Measurements from ENCODE around the gene BCL11A. TPM values are rescaled to one million over a fixed set of nuclear protein-coding genes. Genes with fewer than 3 reads are reported as not detected.

Gene BCL11A
- total and polyA plus RNA-seq, 2 experiments from 2014 or later = 57.5 to 77.6 TPM

DNA sequence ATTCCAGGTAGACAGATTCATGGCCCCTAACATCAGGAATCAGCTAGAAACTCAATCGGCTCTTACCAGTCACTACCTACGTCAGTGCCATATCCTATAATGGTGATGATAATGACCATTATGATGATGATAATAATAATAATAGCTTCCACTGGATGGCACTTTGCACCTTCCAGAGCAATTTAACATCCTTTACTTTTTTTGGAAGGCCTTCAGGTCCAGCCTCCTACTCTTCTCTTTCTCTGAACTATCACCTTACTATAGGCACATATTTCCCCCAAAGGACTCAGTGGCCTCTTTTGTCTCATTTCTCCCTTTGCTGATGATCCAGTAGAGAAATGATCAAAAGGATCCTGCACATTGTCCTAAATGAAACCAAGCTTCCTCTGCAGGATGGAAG, 56.0 kb downstream of the BCL11A start:
- Histone ChIP-seq H3K79me2 (replicated peaks; ENCODE audit: insufficient read depth) (peaks cover 95% of the 10 kb centered on the region), H2AFZ (no peak overlapping the region), H3K4me1 (ENCODE audit: insufficient read depth) (peaks cover 37% of the 10 kb centered on the region), H3K9me2 (ENCODE audit: insufficient read depth) (no peaks in the 10 kb centered on the region), H3F3A (replicated peaks; ENCODE audit: low read depth) (no peaks in the 10 kb centered on the region), H3K4me3 (no peak overlapping the region), H3K27me3 (ENCODE audit: insufficient read depth) (no peaks in the 10 kb centered on the region), H3K36me3 (ENCODE audit: insufficient read depth) (no peaks in the 10 kb centered on the region), H3K27ac (ENCODE audit: low read depth) (no peak overlapping the region), H4K20me1 (replicated peaks; ENCODE audit: insufficient read depth) (peaks cover 38% of the 10 kb centered on the region), H3K4me2 (peak overlapping the region; percentile 5; the same call in 1 of the 2 replicates)
- Mint-ChIP-seq H3K4me1 (peaks cover 66% of the 10 kb centered on the region), H3K27ac (0 out of 2 replicates have a peak overlapping the region, but pooled peaks have one; percentile 23), H3K9me3 (no peaks in the 10 kb centered on the region), H3K27me3 (ENCODE audit: insufficient read depth, low read depth, poor library complexity) (peaks cover 14% of the 10 kb centered on the region), H3K36me3 (ENCODE audit: low read depth) (peaks cover 22% of the 10 kb centered on the region), H3K4me3 (no peak overlapping the region)
- no peak for DNase-seq (ENCODE audit: low spot score)
- no peak for ATAC-seq
- TF ChIP-seq POLR2AphosphoS5 (IDR thresholded peaks at IDR 0.05; ENCODE audit: low read depth) (no peak), CTCF (conservative IDR thresholded peaks at IDR 0.05; ENCODE audit: low read depth in 2 of 2) (no peak; a peak in 1 of 4 replicates), CREB1 (CRISPR knock-in tag; IDR thresholded peaks at IDR 0.05; ENCODE audit: low read depth) (no peak), REST (IDR thresholded peaks at IDR 0.05; ENCODE audit: unreplicated experiment) (no peak), EZH2 (IDR thresholded peaks at IDR 0.05; ENCODE audit: low read depth, unreplicated experiment) (no peak), NANOG (IDR thresholded peaks at IDR 0.05; ENCODE audit: borderline replicate concordance) (no peak)

- H3K9me3 Mint-ChIP-seq = no peaks in the 10 kb centered on the region
- no peak overlapping the region for H3K27ac Mint-ChIP-seq
- Histone ChIP-seq H3K4me3 (no peak overlapping the region), H3K27me3 (ENCODE audit: insufficient read depth) (no peaks in the 10 kb centered on the region), H3F3A (replicated peaks; ENCODE audit: low read depth) (no peaks in the 10 kb centered on the region), H3K79me2 (replicated peaks; ENCODE audit: insufficient read depth) (peaks cover 95% of the 10 kb centered on the region), H3K9me2 (ENCODE audit: insufficient read depth) (no peaks in the 10 kb centered on the region), H3K4me1 (ENCODE audit: insufficient read depth) (peaks cover 39% of the 10 kb centered on the region), H3K27ac (ENCODE audit: low read depth) (no peak overlapping the region), H4K20me1 (replicated peaks; ENCODE audit: insufficient read depth) (peaks cover 41% of the 10 kb centered on the region), H3K36me3 (ENCODE audit: insufficient read depth) (no peaks in the 10 kb centered on the region), H3K4me2 (no peak overlapping the region), H2AFZ (no peak overlapping the region)
- DNase-seq (ENCODE audit: low spot score) (no peak), ATAC-seq (peak; percentile 34)
- no peak overlapping the region for H3K4me3 Mint-ChIP-seq
- peaks cover 20% of the 10 kb centered on the region for H3K36me3 Mint-ChIP-seq (ENCODE audit: low read depth)
- peaks cover 69% of the 10 kb centered on the region for H3K4me1 Mint-ChIP-seq
- TF ChIP-seq NANOG (IDR thresholded peaks at IDR 0.05; ENCODE audit: borderline replicate concordance) (peak; percentile 10; the same call in 1 of the 2 replicates), ZNF331 (CRISPR knock-in tag; IDR thresholded peaks at IDR 0.05; ENCODE audit: low read depth) (no peak)
- H3K27me3 Mint-ChIP-seq (ENCODE audit: insufficient read depth, low read depth, poor library complexity) = peaks cover 14% of the 10 kb centered on the region
Measured at GRCh38 chr2:60496956-60497355, 56.5 kb downstream of the BCL11A start.

Measured in GM23338 (cell line).